IPS-NIHi11 (cell line): ENCODE results near the gene CHRDL2.

Experiments used
- DNase-seq: peaks from one replicate; pipeline ENCODE4 v3.0.0; 2012; ENCODE audit warnings: mixed read lengths, low spot score

Gene CHRDL2

DNA sequence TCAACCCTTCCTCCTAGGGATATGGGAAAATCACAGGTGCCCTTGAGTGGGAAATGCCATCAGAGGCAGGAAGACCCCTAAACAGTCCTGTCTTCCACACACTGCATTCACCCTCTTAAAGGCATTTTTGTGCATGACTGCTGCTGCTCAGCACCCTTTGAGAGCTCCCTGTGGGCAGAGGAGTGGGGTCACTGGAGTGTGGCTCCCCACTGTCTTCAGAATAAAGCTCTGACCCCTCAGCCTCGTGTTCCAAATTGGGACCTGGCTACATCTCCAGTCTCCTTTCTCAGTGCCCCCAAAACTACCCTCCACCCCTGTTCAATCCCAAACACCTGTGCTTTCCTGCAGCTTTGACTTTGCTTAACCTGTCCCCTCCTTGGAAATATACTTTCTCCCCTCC lies 46.6 kb downstream of the CHRDL2 start:
- no peak for DNase-seq

DNA sequence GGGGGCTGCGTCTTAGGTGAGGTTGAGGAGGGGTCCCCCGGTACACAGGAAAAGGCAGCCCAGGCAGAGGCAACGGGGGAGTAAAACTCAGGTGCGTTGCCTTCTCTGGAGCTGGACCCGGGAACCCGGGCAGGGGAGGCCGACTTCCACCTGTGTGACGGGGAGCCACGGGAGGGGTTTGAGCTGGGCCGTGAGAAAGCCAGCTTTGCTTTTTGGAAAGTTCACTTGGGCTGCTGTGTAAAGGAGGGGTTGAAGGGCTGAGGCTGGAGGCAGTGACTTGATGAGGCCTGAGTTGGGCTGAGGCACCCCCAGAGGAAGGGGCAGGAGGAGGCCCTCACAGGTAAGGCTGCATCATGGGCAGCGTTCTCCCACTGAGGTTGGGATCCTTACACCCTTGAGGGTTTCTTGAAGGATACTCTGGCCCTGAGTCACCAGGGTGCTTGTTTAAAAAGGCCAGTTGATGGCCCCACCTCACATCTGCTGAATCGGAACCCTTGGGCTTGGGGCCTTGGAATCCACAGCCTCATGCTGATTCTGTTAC lies 47.2 kb downstream of the CHRDL2 start:
- no peak for DNase-seq

DNA sequence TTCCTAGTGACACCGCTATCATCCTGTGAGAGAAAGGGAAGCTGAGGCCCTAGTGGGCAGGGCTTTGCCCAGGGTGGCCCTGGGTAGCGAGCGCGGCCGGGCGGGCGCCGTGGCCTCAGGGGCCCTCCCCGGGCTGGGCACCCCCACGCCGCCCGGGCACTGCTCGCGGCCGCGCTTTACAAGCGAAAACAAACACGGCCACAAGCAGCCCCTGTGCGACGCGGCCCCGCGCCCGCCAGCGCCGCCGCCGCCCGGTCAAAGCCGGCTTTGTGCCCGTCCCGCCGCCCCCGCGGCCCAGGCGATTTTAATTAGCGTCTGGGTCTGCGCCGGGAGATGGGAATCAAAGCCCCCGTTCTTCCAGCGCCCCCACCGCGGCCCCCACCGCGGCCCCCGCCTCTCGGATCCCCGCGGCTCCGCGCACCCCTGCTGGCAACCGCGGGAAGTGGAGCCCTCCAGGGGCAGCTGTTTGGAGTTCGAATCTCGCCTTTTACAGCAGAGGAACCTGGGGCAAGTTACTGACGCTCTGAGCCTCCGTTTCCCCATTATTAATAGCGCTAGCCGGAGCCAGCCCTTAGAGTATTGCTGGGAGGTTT lies 47.9 kb downstream of the CHRDL2 start:
- peak; percentile 74 for DNase-seq

DNA sequence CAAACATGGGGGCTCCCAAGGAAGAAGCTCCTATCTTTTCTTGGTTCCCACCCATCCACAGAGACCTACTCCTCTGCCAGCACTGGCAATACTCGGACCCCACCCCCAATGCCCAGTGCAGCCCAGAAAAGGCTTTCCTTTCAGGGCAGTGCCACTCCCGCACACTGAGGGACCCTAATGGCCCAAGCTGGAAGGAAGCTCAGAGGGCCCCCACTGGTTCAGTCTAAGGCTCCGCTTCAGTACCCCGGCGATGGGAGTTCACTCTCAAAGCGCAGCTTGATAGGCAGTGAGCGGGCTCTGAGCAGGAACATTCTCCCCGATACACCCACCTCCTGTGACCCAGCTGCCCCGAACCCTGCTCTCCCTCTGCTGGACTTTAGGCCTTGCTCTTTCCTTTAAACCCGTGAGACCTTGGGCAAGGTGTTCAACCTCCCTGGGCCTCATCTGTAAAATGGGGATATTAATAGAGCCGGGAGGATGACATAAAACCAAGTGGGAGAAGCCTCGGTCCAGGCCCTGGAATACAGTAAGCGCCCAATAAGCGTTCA lies 48.4 kb downstream of the CHRDL2 start:
- DNase-seq = no peak

DNA sequence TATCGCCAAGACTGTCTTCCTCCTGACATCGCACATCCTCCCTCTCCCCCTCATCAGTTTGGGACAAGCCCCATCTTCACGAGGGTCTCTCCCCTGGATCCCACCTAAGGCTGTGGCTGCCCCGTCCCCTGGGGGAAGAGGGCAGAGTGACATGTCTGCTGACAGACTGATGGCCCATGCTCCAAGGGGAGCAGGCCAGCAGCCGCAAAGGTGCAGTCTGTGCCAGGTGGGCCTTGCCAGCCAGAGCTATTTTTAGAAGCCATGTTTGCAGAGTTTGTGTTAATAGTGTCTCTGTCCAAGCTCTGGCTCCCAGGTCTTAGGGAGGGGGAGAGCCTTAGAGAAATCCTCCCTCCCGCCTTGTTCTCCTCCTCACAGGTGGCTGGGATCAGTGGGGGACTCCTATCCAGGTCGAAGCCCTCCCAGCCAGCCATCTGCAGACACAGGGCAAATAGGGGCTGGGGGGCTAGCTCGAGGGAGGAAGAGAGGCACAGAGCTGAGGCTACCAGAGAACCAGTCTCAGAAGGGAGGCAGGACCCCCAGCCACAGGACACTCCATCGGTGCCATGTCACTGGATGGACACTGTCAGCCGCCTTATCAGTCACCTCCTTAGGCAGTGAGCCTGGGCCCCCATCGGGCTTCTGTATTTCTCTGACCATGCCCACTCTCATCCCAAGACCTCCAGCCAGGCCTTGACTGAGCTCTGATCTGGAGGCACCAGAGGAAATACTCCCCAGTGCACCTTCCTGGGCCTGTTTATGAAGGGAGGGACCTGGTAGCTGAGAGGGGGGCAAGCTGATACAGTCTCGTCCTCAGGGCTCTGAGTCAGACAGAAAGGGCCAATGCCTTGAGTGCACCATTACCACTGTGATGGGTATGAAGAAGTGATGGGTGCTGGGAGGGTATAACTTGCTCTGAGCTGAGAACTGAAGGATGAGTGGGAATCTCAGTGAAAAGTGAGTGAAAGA lies 49.3 kb downstream of the CHRDL2 start:
- DNase-seq = no peak

DNA sequence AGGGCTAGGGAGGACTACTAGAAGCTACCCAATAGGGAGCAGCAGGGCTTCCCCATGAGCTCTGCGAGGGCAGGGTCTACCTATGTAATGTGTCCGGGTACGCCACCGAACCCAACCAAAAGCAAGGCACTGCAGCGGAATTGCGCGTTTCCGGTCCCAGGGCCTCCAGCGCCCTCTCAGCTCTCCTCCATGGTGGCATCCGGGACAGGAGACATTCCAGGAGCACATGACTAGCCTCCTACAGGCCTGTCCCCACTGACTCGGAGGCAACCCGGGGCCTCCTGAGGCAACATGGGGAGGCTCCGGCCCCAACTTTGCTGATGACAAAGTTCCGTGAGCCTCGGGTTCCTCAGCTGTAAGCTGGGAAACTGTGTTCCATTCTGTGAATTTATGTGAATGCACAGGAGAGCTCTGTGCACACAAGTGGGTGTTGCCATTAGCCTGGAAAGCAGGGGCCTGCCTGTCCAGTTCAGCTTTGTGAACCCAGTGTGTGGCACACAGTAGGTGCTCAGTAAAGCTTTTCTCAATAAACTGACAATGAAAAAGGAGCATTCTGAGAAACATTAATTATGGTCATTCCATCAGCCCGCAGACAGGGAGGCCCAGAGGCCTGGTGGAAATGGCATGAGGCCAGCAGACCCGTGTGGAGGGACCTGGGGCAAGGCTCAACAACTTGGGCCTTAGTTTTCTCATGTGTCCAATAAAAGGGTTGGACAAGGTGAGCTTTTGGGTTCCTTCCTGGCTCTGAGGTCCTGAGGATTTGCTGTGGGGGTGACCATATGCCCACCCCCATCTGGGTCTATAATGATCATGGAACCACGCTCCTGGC lies 50.3 kb downstream of the CHRDL2 start:
- no peak for DNase-seq

DNA sequence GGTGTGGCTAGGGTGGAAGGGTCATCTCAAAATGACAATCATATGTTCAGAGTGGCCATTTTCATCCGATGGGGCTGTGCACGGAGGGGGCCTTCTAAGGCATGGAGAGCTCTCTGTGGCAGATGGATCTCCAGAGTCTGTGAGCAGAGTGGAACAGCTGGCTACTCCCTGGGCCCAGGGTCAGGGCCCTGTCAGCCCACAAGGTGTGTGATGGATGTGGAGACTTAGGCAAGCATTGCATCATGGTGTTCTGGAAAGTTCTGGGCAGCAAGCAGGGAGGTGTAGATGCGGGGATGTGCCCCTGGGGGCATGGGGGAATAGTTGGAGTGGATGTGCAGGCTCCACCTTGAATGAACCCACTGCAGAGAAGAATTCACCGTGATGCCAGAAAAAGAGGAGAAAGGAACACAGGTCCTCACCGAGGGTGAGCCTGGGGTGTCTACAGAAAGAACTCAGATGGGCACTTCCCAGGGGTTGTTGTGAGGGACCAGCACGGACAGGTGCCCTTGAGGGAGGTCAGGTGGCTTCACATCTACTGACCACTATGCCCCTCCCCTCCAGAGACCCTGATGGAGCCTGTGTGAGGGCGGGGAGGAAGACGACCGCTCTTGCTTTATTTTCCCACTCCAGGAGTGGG lies 51.1 kb downstream of the CHRDL2 start:
- DNase-seq = no peak

DNA sequence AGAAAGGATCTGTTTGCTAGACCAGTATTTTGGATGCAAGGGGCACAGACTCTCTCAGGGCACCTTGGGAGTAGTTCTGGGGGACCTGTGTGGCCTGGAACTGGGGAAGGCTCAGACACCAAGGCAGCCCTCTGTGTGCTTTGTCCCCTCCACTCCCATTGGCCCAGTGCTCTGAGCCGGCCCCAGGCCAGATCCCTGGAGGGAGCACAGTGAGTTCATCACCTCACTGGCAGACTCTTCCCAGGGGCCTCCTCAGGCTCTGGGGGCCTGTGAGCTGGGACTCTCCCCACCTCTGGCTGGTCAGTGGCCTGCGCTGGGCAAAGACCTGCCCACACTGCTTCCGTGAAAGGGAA lies 51.7 kb downstream of the CHRDL2 start:
- no peak for DNase-seq

DNA sequence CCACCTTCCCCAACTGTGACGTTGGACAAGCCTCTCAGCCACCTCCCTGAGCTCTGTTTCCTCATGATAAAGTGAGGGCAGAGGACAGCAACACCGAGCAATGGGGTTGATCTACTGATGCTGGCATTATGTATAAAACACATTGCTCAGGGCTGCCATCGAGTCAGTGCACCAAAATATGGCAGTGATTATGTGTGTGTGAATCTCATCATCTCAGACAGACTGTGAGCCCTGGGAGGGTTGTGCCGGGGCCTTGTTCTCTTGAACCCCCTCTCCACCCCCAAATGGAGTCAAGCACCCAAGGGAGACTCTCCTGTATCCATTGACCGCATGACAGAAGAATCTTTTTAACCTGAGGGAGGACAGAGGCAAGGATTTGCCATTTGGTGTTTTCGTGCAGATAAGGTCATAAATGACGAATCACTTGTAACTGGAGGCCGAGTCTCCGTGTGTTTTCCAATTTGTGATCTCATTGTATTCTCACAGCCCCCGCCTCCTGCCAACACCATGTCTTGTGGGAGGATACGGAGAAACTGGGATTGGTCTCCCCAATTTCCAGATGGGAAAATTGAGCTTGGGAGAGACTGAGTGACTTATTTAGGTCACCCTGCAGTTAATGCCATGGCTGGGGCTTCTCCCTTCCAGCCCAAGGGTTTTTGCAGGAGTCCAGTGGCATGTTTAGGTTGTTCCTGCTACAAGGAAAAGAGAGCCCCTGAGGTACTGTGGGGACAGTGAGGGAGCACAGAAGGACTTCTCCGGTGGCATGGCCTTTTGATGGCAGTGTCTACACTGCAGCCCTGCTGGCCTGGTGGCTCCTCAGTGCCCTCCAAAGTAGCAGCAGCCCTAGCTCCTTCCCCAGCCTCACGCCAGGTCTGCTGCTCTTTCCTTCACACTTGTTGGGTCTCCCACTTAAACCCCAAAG lies 52.4 kb downstream of the CHRDL2 start:
- DNase-seq = no peak

DNA sequence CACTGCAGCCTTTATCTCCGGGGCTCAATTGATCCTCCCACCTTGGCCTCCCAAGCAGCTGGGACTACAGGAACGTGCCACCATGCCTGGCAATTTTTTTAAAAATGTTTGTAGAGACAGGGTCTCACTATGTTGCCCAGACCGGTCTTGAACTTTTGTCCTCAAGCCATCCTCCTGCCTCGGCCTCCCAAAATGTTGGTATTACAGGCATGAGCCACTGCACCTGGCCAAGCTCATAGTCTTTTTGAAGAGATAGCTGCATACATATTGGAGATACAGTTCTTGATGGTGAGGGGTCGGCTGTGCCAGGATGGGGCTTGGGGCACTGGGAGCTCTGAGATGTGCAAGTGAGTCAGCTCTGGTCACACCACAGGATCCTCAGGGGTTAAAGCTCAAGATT lies 53.2 kb downstream of the CHRDL2 start:
- DNase-seq = no peak

DNA sequence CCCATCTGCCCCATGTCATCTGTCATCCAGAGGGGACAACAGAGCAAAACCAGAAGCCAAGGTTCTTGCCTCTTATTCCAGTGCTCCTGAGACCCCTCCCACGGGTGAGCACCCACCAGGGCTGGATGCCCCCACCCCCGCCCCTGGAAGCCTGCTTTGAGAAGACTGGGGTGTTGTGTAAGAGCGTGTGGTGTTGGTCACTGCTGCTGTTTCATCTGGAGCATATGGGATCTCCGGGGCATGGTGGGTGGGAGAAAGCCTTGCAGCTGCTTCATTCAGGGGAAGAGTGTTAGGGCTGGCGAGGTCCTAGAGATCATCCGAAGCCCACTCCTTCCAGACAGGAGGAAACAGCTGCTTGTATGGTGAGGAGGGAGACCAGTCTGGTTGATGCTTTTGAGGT lies 54.1 kb downstream of the CHRDL2 start:
- DNase-seq = no peak

DNA sequence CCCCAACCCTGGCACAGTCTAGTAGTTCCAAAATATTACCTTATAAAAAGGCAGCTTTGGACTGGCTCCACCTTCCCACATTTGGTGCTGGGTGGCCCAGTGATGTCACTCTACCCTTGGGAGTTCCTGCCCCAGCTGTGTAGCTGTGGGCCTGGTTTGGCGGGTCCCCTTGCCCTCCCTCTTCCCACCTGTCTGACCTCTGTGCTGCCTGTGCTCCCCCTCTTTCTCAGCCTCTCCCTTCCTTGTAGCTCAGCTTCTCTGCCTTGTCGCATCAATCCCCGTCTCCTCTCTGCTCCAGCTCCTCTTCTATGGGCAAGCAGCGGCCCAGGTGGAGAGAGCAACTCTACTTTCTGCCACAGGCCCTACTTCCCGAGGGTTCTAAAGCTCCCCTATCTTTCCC lies 54.6 kb downstream of the CHRDL2 start:
- no peak for DNase-seq

DNA sequence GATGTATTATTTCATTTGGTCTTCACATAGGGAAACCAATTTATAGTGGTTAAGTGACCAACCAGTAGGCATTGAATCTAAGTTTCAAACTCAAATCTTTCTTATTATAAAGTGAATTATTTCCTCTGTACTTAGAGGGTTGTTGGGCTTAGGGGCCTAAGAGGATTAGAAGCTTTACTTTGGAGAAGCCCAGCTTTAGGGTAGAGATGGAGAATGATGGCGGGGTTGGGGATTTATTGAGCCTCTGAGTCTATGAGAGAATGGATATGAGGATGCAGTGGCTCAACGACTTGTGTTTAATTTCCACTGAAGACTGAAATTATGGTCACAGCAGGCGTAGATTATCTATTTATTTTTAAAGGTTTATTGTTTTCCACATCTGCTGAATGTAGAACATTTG lies 55.5 kb downstream of the CHRDL2 start:
- no peak for DNase-seq

DNA sequence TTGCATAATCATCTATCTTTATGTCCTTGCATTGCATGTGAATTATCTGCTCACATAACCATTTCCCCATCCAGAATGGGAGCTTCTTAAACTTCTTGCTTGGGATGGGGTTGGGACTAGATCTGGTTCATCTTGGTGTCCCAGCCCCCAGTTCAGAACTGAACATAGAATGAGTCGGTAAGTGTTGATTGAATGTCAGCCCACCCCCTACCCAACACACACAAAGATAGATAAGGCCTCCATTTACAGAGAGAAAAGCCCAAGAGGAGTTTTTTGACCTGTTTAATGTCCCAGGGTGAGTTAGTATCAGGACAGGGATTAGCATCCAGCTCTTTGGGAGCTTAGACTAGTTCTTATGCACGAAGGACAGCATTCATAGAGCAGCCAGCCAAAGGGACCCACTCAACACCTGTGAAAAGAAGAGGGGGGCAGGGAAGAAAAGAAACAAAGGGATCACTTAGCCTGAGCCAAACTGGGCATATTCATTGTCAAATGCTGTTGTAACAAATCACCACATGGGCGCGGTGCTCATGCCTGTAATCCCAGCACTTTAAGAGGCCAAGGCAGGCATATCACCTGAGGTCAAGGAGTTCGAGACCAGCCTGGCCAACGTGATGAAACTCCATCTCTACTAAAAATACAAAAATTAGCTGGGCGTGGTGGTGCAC lies 57.4 kb downstream of the CHRDL2 start:
- no peak for DNase-seq

DNA sequence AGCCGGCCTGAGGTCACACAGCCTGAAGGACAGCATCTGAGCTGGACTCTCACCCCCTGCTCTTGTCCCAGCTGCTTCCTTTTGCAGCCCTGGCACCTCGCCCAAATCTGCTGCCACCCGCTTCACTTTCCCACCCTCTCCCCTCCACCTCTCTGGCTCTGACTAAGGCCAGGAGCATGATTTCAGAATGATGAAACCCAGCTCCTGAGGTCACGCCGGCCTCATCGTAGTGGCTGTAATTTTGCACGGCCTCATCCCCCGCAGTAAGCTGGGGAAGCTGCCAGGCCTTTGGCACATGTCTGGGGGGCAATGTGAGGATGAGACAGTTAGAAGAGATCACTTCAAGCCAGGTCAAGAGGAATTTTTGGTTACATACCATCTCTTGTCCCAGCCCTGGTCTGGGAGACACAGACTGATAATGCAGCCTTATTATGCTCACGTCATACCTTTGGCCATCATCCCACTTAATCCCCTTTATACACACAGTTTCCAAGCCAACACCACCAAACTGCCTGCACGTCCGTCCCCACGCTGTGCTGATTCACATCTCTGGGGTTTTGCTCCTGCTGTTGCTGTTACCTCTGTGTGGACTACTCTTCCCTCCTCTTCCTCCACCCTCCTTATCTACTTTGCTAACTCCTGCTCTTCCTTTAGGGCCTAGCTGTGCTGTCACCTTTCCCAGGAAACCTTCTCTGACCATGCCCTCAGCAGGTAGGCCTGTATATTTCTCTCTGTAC lies 58.1 kb downstream of the CHRDL2 start:
- no peak for DNase-seq

DNA sequence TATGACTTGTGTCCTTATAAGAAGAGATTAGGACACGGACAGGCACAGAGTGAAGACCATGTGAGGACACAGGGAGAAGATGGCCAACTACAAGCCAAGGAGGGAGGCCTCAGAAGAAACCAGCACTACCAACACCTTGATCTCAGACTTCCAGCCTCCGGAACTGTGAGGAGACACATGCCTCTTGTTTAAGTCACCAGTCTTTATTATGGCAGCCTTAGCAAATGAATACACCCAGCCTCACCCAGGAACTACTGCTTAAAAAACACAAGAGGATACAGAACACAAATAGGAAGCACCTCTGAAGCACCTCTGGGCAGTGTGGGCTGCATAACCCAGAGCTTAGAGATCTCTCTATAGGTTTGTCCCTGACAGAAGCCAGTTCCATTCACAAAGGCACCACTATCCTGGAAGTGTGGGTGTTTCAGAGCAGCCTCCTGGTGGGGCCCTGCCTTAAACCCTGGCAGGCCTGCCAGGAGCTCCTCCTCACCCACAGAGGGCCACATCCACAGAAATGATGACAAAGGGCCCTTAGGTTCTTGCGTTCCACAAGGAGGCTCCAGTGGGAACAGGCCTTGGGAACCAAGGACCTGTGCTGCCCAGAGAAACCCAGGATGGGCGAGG lies 58.8 kb downstream of the CHRDL2 start:
- no peak for DNase-seq

DNA sequence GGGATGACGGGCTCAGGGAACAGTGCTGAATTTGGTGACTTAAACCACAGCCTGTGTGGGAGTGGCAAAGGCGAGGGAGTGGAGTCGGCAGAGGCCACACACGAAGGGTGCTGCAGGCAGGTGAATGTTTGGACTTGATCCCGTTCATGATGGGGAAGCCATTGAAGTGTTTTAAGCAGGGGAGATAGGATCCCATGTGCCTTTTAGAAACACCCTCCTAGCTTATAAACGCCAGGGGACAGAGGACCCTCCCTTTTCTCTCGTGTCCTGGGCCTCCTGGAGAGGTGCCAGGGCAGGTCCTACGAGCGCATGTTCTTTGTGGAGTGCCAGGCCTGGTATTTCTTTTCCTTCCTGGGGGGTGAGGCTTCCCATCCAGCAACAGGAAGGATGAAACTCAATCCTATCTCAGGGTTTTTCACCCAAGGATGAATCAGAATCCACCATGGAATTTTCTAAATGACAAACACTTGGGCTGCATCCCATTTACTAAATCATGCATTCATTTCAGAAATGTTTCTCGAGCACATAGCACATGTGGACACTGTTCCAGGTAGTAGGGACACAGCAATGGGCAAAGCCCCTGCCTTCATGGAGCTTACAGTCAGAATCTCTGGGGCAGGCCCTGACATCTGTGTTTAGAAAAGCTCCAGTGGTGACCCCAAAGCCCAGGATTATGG lies 59.6 kb downstream of the CHRDL2 start:
- DNase-seq = no peak

DNA sequence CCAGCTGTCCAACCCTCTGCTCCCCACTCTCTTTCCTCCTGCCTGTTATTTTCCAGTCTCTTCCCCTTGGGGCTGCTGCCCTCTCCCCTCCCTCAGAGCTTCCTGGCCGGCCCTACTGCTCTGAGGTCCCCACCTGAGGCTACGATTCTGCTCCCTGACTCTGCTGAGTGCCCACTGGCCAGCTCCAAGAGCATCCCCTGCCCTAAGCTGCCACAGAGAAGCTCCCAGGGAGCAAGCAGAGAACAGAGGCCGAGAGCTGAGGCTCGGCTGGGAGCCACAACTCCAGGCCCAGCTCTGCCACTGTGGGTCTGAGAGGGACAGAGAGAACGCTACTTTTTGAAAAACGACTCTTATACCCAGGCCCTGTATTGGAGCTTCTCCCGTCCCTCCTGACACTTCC lies 61.1 kb downstream of the CHRDL2 start:
- no peak for DNase-seq
